Neural cell (in vitro differentiated cells): ENCODE data around the gene IRF3. TPM values are rescaled to one million over a fixed set of nuclear protein-coding genes. Genes with fewer than 3 reads are reported as not detected.

Source experiments
- H2AFZ ChIP-seq: fragments of 200-600, 300-800 bp; sonication (generic), shearing (Covaris generic); 2 replicates; pipeline ENCODE4 v1.6.0; 2014; ENCODE audit warnings: low read depth, mild to moderate bottlenecking, antibody characterized with exemption, low read length, moderate library complexity
- H3F3A ChIP-seq: fragments of 200-600 bp; shearing (Covaris generic); 2 replicates; pipeline ENCODE4 v1.6.1; 2016; ENCODE audit warnings: mild to moderate bottlenecking, moderate library complexity, mixed read lengths, antibody characterized with exemption, low read length; ENCODE audit not compliant: insufficient read depth, poor library complexity, severe bottlenecking
- H3K27ac ChIP-seq: fragments of 200-600, 300-800 bp; sonication (generic), shearing (Covaris generic); 2 replicates; pipeline ENCODE4 v1.5.1; 2014; ENCODE audit warnings: mild to moderate bottlenecking, low read length, moderate library complexity
- H3K27me3 ChIP-seq: fragments of 300-800, 200-600 bp; sonication (generic), shearing (Covaris generic); 2 replicates; pipeline ENCODE4 v1.6.0; 2014; ENCODE audit warnings: mild to moderate bottlenecking, low read depth, low read length, moderate library complexity; ENCODE audit not compliant: insufficient read depth
- H3K36me3 ChIP-seq: fragments of 300-800, 200-600 bp; sonication (generic), shearing (Covaris generic); 2 replicates; pipeline ENCODE4 v1.5.1; 2014; ENCODE audit warnings: mild to moderate bottlenecking, antibody characterized with exemption, low read length, moderate library complexity; ENCODE audit not compliant: insufficient read depth
- H3K4me2 ChIP-seq: fragments of 300-800, 200-600 bp; sonication (generic), shearing (Covaris generic); 2 replicates; pipeline ENCODE4 v1.6.0; 2014; ENCODE audit warnings: mild to moderate bottlenecking, low read length
- H3K4me3 ChIP-seq: fragments of 300-800, 200-600 bp; sonication (generic), shearing (Covaris generic); 2 replicates; pipeline ENCODE4 v1.5.1; 2014; ENCODE audit warnings: mild to moderate bottlenecking, low read length, moderate library complexity
- H3K79me2 ChIP-seq: fragments of 200-600 bp; shearing (Covaris generic); replicated peaks from 2 replicates; pipeline ENCODE4 v1.6.0; 2014; ENCODE audit warnings: mild to moderate bottlenecking, low read length, moderate library complexity; ENCODE audit not compliant: insufficient read depth
- H3K9ac ChIP-seq: fragments of 300-800, 200-600 bp; sonication (generic), shearing (Covaris generic); 2 replicates; pipeline ENCODE4 v1.6.1; 2016; ENCODE audit warnings: mild to moderate bottlenecking, low read length, mixed read lengths
- H3K9me2 ChIP-seq: fragments of 200-600 bp; shearing (Covaris generic); 2 replicates; pipeline ENCODE4 v1.6.1; 2016; ENCODE audit warnings: mild to moderate bottlenecking, low read length, mixed read lengths; ENCODE audit not compliant: insufficient read depth
- H3K9me3 ChIP-seq: fragments of 200-600, 300-800 bp; sonication (generic), shearing (Covaris generic); 2 replicates; pipeline ENCODE4 v1.6.1; 2016; ENCODE audit warnings: mild to moderate bottlenecking, mixed run types, low read length, moderate library complexity, mixed read lengths
- H4K20me1 ChIP-seq: fragments of 200-600 bp; shearing (Covaris generic); 2 replicates; pipeline ENCODE4 v1.6.1; 2016; ENCODE audit warnings: mild to moderate bottlenecking, mixed run types; ENCODE audit not compliant: insufficient read depth
- CTCF ChIP-seq: fragments of 450-650 bp; IDR thresholded peaks from 2 replicates; pipeline ENCODE4 v1.5.1; 2014; ENCODE audit warnings: antibody characterized with exemption, mild to moderate bottlenecking, moderate library complexity; ENCODE audit not compliant: poor library complexity, severe bottlenecking
- EP300 ChIP-seq: fragments of 450-650 bp; conservative IDR thresholded peaks from 2 replicates; pipeline ENCODE4 v1.6.1; 2014; ENCODE audit warnings: antibody characterized with exemption, mild to moderate bottlenecking, moderate library complexity; ENCODE audit not compliant: poor library complexity, severe bottlenecking
- EZH2 ChIP-seq: fragments of 200-600, 300-800 bp; shearing (Covaris generic), sonication (generic); IDR thresholded peaks from 2 replicates; pipeline ENCODE4 v1.6.1; 2014; ENCODE audit warnings: antibody characterized with exemption, low read length, borderline replicate concordance, mild to moderate bottlenecking; ENCODE audit not compliant: insufficient read depth, poor library complexity, severe bottlenecking
- MXI1 ChIP-seq: fragments of 450-650 bp; conservative IDR thresholded peaks from 2 replicates; pipeline ENCODE4 v1.6.1; 2014; ENCODE audit warnings: antibody characterized with exemption, mild to moderate bottlenecking; ENCODE audit not compliant: poor library complexity, severe bottlenecking
- POLR2AphosphoS5 ChIP-seq: IDR thresholded peaks from 2 replicates; pipeline ENCODE4 v1.6.1; 2012
- RAD21 ChIP-seq: fragments of 450-650 bp; conservative IDR thresholded peaks from 2 replicates; pipeline ENCODE4 v1.6.1; 2014; ENCODE audit warnings: antibody characterized with exemption, mild to moderate bottlenecking, moderate library complexity
- REST ChIP-seq: IDR thresholded peaks from 2 replicates; pipeline ENCODE4 v1.6.1; 2012; ENCODE audit warnings: borderline replicate concordance
- SMC3 ChIP-seq: fragments of 450-650 bp; conservative IDR thresholded peaks from 2 replicates; pipeline ENCODE4 v1.6.1; 2014; ENCODE audit warnings: antibody characterized with exemption, mild to moderate bottlenecking, moderate library complexity; ENCODE audit not compliant: poor library complexity
- TAF1 ChIP-seq: IDR thresholded peaks from 2 replicates; pipeline ENCODE4 v1.6.1; 2012; ENCODE audit warnings: low read depth
- polyA plus RNA-seq: library from polyadenylated mRNA; depleted of rRNA; stranded (reverse); fragments of >200 nt; gene quantifications from 2 replicates; pipeline ENCODE4 v1.2.3, GENCODE V29; 2014
- small RNA-seq, 3 experiments: library from RNA; depleted of rRNA; stranded (forward); fragments of <200 nt; gene quantifications; one replicate each; pipeline ENCODE3, GENCODE V24; 2012

Gene IRF3
- polyA plus RNA-seq, 1 donor from 2014 or later: 39.4 TPM

GRCh38 chr19:49613374-49613773, 52.3 kb downstream of the IRF3 start:
- no peaks in the 10 kb centered on the region for H4K20me1 ChIP-seq
- no peaks in the 10 kb centered on the region for H3K9me2 ChIP-seq
- H3K36me3 ChIP-seq: peaks cover 4% of the 10 kb centered on the region
- H2AFZ ChIP-seq: no peak overlapping the region
- no peak overlapping the region for H3K4me2 ChIP-seq
- H3K9me3 ChIP-seq: no peaks in the 10 kb centered on the region
- peaks cover 17% of the 10 kb centered on the region for H3K79me2 ChIP-seq
- no peak overlapping the region for H3K4me3 ChIP-seq
- no peak overlapping the region for H3K27ac ChIP-seq
- TF ChIP-seq MXI1: no peak
- no peak for TF ChIP-seq EP300
- no peak for TF ChIP-seq RAD21
- TF ChIP-seq TAF1: no peak
- no peak for TF ChIP-seq POLR2AphosphoS5
- no peak for TF ChIP-seq REST
- no peak for TF ChIP-seq CTCF
- no peak for TF ChIP-seq SMC3
- no peak for TF ChIP-seq EZH2
- H3K9ac ChIP-seq: no peak overlapping the region
- no peaks in the 10 kb centered on the region for H3F3A ChIP-seq
- H3K27me3 ChIP-seq: no peaks in the 10 kb centered on the region

Small RNAs within 50 kb of the gene (small RNA-seq; reads per million reads assigned to genes)
- gene MIR5088: 0 to 1.5 (median 1.0) reads per million in 3 experiments

Other genes with a start within 250 kb of the IRF3 start
- not detected in 2 replicates for gene PTH2, start 242.4 kb downstream of the IRF3 start, polyA plus RNA-seq
- gene GFY, start 240.5 kb downstream of the IRF3 start, polyA plus RNA-seq: not detected in 2 replicates
- 0.07 TPM in 1 of 2 replicates, not detected in the other for gene SLC17A7, start 224.3 kb downstream of the IRF3 start, polyA plus RNA-seq
- 132 and 145 TPM in 2 replicates for gene PIH1D1, start 214.0 kb downstream of the IRF3 start, polyA plus RNA-seq
- 13.5 and 16.7 TPM in 2 replicates for gene ALDH16A1, start 212.6 kb downstream of the IRF3 start, polyA plus RNA-seq
- gene FLT3LG, start 191.6 kb downstream of the IRF3 start, polyA plus RNA-seq: not detected in 2 replicates
- gene RPL13A, start 178.2 kb downstream of the IRF3 start, polyA plus RNA-seq: 2,313 and 2,518 TPM in 2 replicates
- 4,020 and 4,439 TPM in 2 replicates for gene RPS11, start 169.4 kb downstream of the IRF3 start, polyA plus RNA-seq
- gene FCGRT, start 153.2 kb downstream of the IRF3 start, polyA plus RNA-seq: 1.7 TPM in 1 of 2 replicates, not detected in the other
- gene RCN3, start 137.9 kb downstream of the IRF3 start, polyA plus RNA-seq: not detected in 2 replicates
- 129 and 153 TPM in 2 replicates for gene NOSIP, start 85.3 kb downstream of the IRF3 start, polyA plus RNA-seq
- not detected in 2 replicates for gene PRRG2, start 84.5 kb downstream of the IRF3 start, polyA plus RNA-seq
- 1.2 and 1.7 TPM in 2 replicates for gene PRR12, start 74.7 kb downstream of the IRF3 start, polyA plus RNA-seq
- 1.2 TPM in 1 of 2 replicates, not detected in the other for gene RRAS, start 25.7 kb downstream of the IRF3 start, polyA plus RNA-seq
- 11.9 and 12.8 TPM in 2 replicates for gene SCAF1, start 23.6 kb downstream of the IRF3 start, polyA plus RNA-seq
- 1.1 TPM in 1 of 2 replicates, not detected in the other for gene BCL2L12, start 76 bp upstream of the IRF3 start, polyA plus RNA-seq
- 610 and 682 TPM in 2 replicates for gene PRMT1, start 11.4 kb upstream of the IRF3 start, polyA plus RNA-seq
- 6.7 and 7.2 TPM in 2 replicates for gene ADM5, start 23.7 kb upstream of the IRF3 start, polyA plus RNA-seq
- gene CPT1C, start 25.3 kb upstream of the IRF3 start, polyA plus RNA-seq: 204 and 240 TPM in 2 replicates
- gene TSKS, start 97.4 kb upstream of the IRF3 start, polyA plus RNA-seq: not detected in 2 replicates
- 40.8 and 53.4 TPM in 2 replicates for gene AP2A1, start 101.1 kb upstream of the IRF3 start, polyA plus RNA-seq
- gene FUZ, start 147.4 kb upstream of the IRF3 start, polyA plus RNA-seq: 32.9 and 35.4 TPM in 2 replicates
- gene MED25, start 152.4 kb upstream of the IRF3 start, polyA plus RNA-seq: 18.9 and 22.0 TPM in 2 replicates
- 199 and 288 TPM in 2 replicates for gene PTOV1, start 185.3 kb upstream of the IRF3 start, polyA plus RNA-seq
- 43.1 and 43.6 TPM in 2 replicates for gene PNKP, start 201.7 kb upstream of the IRF3 start, polyA plus RNA-seq
- 4.8 and 7.4 TPM in 2 replicates for gene AKT1S1, start 211.5 kb upstream of the IRF3 start, polyA plus RNA-seq
- 13.1 and 13.2 TPM in 2 replicates for gene TBC1D17, start 211.8 kb upstream of the IRF3 start, polyA plus RNA-seq
- gene IL4I1, start 231.0 kb upstream of the IRF3 start, polyA plus RNA-seq: not detected in 2 replicates